Fibroblast of lung (primary cell): Measurements from ENCODE around the gene MPP7. TPM values are rescaled to one million over a fixed set of nuclear protein-coding genes. Genes with fewer than 3 reads are reported as not detected.

ENCODE experiments used
- DNase-seq, 2 donors: peaks; one replicate each; pipeline versions ENCODE4 v3.0.0 to v3.0.0-alpha.2; 2010; ENCODE audit warnings: low read depth in 2 of 2
- H2AFZ ChIP-seq: 2 replicates; pipeline ENCODE4 v1.5.1; 2012; ENCODE audit warnings: low read length, control low read depth, inconsistent platforms
- H3K27ac ChIP-seq: 2 replicates; pipeline ENCODE4 v1.5.1; 2011; ENCODE audit warnings: low read length, control low read depth; ENCODE audit not compliant: insufficient read depth
- H3K27me3 ChIP-seq: 2 replicates; pipeline ENCODE4 v1.5.1; 2011; ENCODE audit warnings: mild to moderate bottlenecking, low read length; ENCODE audit not compliant: control insufficient read depth, insufficient read depth
- H3K36me3 ChIP-seq: 2 replicates; pipeline ENCODE4 v1.5.1; 2011; ENCODE audit warnings: low read length; ENCODE audit not compliant: control insufficient read depth, insufficient read depth
- H3K4me1 ChIP-seq: 2 replicates; pipeline ENCODE4 v1.5.1; 2011; ENCODE audit warnings: low read length; ENCODE audit not compliant: control insufficient read depth, insufficient read depth; ENCODE audit errors: extremely low read depth
- H3K4me2 ChIP-seq: 2 replicates; pipeline ENCODE4 v1.5.1; 2011; ENCODE audit warnings: low read length, control low read depth; ENCODE audit not compliant: insufficient read depth; ENCODE audit errors: extremely low read depth
- H3K4me3 ChIP-seq, 4 experiments: fragments of 200-600 bp in 1 of 4; sonication (generic) in 1 of 4; replicated peaks in 1 of 4; 2 replicates each; pipeline ENCODE4 v1.5.1; 2011 to 2016; ENCODE audit warnings: low read length in 4 of 4, low read depth in 3 of 4, mild to moderate bottlenecking in 3 of 4, control low read depth in 2 of 4, inconsistent platforms in 1 of 4, mixed read lengths in 1 of 4; ENCODE audit not compliant: insufficient read depth in 1 of 4; ENCODE audit errors: control extremely low read depth in 1 of 4
- H3K79me2 ChIP-seq: 2 replicates; pipeline ENCODE4 v1.5.1; 2012; ENCODE audit warnings: mild to moderate bottlenecking, low read length, inconsistent platforms; ENCODE audit not compliant: control insufficient read depth, insufficient read depth
- H3K9ac ChIP-seq: 2 replicates; pipeline ENCODE4 v1.5.1; 2011; ENCODE audit warnings: mild to moderate bottlenecking, low read length, control low read depth; ENCODE audit not compliant: insufficient read depth
- H3K9me3 ChIP-seq: 2 replicates; pipeline ENCODE4 v1.5.1; 2012; ENCODE audit warnings: low read depth, low read length; ENCODE audit not compliant: control insufficient read depth, insufficient read depth
- H4K20me1 ChIP-seq: 2 replicates; pipeline ENCODE4 v1.5.1; 2011; ENCODE audit warnings: low read length; ENCODE audit not compliant: control insufficient read depth, insufficient read depth; ENCODE audit errors: extremely low read depth
- EZH2 ChIP-seq: IDR thresholded peaks from 2 replicates; pipeline ENCODE4 v1.5.1; 2012; ENCODE audit warnings: low read length, control low read depth, mild to moderate bottlenecking; ENCODE audit errors: missing control alignments
- polyA plus RNA-seq, 2 donors: library from polyadenylated mRNA; depleted of rRNA in 1 of 2; stranded (reverse) in 1 of 2; unstranded in 1 of 2; fragments of >200 nt; gene quantifications; 2 replicates each; pipeline ENCODE4 v1.2.1, GENCODE V29; 2011 to 2012; ENCODE audit warnings: missing spikeins in 1 of 2
- total RNA-seq: library from RNA; depleted of rRNA; stranded (reverse); fragments of >200 nt; gene quantifications from 2 replicates; pipeline ENCODE4 v1.2.1, GENCODE V29; 2014
- TF ChIP-seq, protein P1 (sequence below), 2 donors: IDR thresholded peaks in 1 of 2; conservative IDR thresholded peaks in 1 of 2; 1 replicate in 1 of 2; 2 replicates in 1 of 2; pipeline ENCODE4 v1.5.1; 2011 to 2012; ENCODE audit warnings: low read length in 2 of 2, control low read depth in 1 of 2, inconsistent platforms in 1 of 2, low read depth in 1 of 2, mild to moderate bottlenecking in 1 of 2

Gene MPP7
- total and polyA plus RNA-seq, 2 donors (not counting 1 experiment from before 2014, with no cell fraction given): 0.26 to 0.99 TPM

DNA sequence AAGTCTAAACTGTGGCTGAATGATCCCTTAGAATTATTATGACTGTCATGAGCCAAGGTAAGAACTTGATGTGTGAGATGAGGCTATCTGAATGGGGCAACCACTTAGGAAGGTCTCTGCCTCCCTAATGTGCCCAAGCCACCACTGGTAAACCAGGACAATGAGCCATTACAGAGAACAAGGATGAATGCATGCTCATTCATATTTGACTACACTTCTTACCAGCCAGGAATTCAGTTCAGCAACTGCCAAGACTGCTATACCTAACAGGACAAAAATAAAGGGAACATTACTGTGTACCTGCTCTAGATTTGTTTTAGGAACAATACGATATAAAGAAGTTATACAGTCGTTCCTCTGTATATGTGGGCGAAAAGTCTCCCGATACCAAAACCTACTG lies 23.0 kb downstream of the MPP7 start:
- H3K4me3 ChIP-seq: no peak overlapping the region
- H3K9ac ChIP-seq: no peak overlapping the region
- H3K9me3 ChIP-seq: no peaks in the 10 kb centered on the region
- DNase-seq: no peak
- H3K79me2 ChIP-seq: no peaks in the 10 kb centered on the region
- H4K20me1 ChIP-seq: no peaks in the 10 kb centered on the region
- no peak overlapping the region for H3K27ac ChIP-seq
- H2AFZ ChIP-seq: no peak overlapping the region
- no peak overlapping the region for H3K4me2 ChIP-seq
- TF ChIP-seq, protein P1, sequence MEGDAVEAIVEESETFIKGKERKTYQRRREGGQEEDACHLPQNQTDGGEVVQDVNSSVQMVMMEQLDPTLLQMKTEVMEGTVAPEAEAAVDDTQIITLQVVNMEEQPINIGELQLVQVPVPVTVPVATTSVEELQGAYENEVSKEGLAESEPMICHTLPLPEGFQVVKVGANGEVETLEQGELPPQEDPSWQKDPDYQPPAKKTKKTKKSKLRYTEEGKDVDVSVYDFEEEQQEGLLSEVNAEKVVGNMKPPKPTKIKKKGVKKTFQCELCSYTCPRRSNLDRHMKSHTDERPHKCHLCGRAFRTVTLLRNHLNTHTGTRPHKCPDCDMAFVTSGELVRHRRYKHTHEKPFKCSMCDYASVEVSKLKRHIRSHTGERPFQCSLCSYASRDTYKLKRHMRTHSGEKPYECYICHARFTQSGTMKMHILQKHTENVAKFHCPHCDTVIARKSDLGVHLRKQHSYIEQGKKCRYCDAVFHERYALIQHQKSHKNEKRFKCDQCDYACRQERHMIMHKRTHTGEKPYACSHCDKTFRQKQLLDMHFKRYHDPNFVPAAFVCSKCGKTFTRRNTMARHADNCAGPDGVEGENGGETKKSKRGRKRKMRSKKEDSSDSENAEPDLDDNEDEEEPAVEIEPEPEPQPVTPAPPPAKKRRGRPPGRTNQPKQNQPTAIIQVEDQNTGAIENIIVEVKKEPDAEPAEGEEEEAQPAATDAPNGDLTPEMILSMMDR (conservative IDR thresholded peaks at IDR 0.05 in 1 of 2, IDR thresholded peaks at IDR 0.05 in 1 of 2; ENCODE audit: low read depth in 1 of 2, low read length in 2 of 2): no peak
- no peak for TF ChIP-seq EZH2
- no peaks in the 10 kb centered on the region for H3K36me3 ChIP-seq
- H3K27me3 ChIP-seq: no peaks in the 10 kb centered on the region
- H3K4me1 ChIP-seq: no peaks in the 10 kb centered on the region

DNA sequence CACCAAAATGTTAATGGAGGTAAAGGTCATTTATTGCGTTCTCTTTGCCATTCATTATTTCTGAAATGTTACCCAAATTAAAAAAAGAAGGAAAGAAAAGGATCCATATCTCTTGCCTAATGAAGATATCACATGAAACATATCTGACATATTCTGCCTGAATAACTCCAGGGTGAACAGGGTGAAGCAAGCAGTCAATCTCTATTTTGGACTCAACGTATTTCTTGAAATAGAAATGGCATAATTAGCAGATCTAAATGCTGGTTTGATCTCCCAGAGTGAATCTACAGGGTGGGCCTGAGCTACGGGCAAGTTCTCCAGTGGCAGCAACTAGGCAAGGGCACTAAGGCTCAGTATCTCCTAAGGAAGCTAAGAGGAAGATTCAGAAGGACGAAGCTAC lies 24.0 kb downstream of the MPP7 start:
- H2AFZ ChIP-seq: no peak overlapping the region
- H3K79me2 ChIP-seq: no peaks in the 10 kb centered on the region
- no peaks in the 10 kb centered on the region for H3K36me3 ChIP-seq
- DNase-seq: no peak
- H3K4me3 ChIP-seq: no peak overlapping the region
- TF ChIP-seq, protein P1 (conservative IDR thresholded peaks at IDR 0.05 in 1 of 2, IDR thresholded peaks at IDR 0.05 in 1 of 2; ENCODE audit: low read depth in 1 of 2, low read length in 2 of 2): no peak
- TF ChIP-seq EZH2: no peak
- H3K27ac ChIP-seq: no peak overlapping the region
- no peak overlapping the region for H3K9ac ChIP-seq
- no peaks in the 10 kb centered on the region for H4K20me1 ChIP-seq
- H3K4me1 ChIP-seq: no peaks in the 10 kb centered on the region
- H3K9me3 ChIP-seq: no peaks in the 10 kb centered on the region
- no peaks in the 10 kb centered on the region for H3K27me3 ChIP-seq
- no peak overlapping the region for H3K4me2 ChIP-seq

DNA sequence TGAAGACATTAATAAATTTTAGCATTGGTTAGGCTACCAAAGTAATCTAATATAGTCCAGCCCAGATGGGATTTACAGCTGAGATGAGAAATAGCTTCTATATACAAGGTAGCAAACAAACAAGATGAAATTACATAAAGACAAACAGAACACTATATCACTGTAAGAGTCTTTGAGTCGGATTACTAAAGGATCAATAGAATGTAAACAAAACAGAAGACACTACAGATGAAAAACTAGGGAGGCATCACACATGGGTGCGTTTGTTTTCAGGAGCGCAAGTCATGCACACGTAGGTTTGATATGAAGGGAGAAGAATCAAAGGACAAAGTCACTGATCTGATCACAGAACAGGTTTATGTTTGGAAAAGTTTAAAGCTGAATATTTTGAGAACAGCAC lies 26.5 kb downstream of the MPP7 start:
- no peaks in the 10 kb centered on the region for H3K79me2 ChIP-seq
- no peak for DNase-seq
- no peak overlapping the region for H3K4me2 ChIP-seq
- H3K4me3 ChIP-seq: no peak overlapping the region
- TF ChIP-seq, protein P1 (conservative IDR thresholded peaks at IDR 0.05 in 1 of 2, IDR thresholded peaks at IDR 0.05 in 1 of 2; ENCODE audit: low read depth in 1 of 2, low read length in 2 of 2): no peak
- no peak for TF ChIP-seq EZH2
- no peak overlapping the region for H2AFZ ChIP-seq
- H3K27me3 ChIP-seq: no peaks in the 10 kb centered on the region
- H3K9ac ChIP-seq: no peak overlapping the region
- no peak overlapping the region for H3K27ac ChIP-seq
- no peaks in the 10 kb centered on the region for H4K20me1 ChIP-seq
- H3K9me3 ChIP-seq: no peaks in the 10 kb centered on the region
- H3K36me3 ChIP-seq: no peaks in the 10 kb centered on the region
- no peaks in the 10 kb centered on the region for H3K4me1 ChIP-seq
